Activated CD4-positive, alpha-beta T cell treated with anti-CD3 and anti-CD28 coated beads, Interleukin-2, amount 10 ng/mL, durations not matched to agents 7 days and 5 days (primary cell): Measurements from ENCODE around the gene PKP1. TPM values are rescaled to one million over a fixed set of nuclear protein-coding genes. Genes with fewer than 3 reads are reported as not detected.

Experiments used
- CTCF ChIA-PET: fragments of 350-600 bp; sonication (Branson Sonifier 250); formaldehyde crosslinking; loops from one replicate; lab custom pipeline; 2021; ENCODE audit warnings: antibody characterized with exemption; lab: Charles Lee
- POLR2A ChIA-PET: fragments of 350-600 bp; sonication (Branson Sonifier 250); formaldehyde crosslinking; loops from one replicate; lab custom pipeline; 2021; ENCODE audit warnings: antibody characterized with exemption; lab: Charles Lee
- DNase-seq: peaks from one replicate; pipeline ENCODE4 v3.0.0-alpha.2; 2020
- H3K27ac Mint-ChIP-seq: one replicate; pipeline ENCODE4 v1.8.0; 2021; ENCODE audit warnings: mild to moderate bottlenecking, moderate library complexity, mixed read lengths
- H3K27me3 Mint-ChIP-seq: one replicate; pipeline ENCODE4 v1.8.0; 2021; ENCODE audit warnings: mixed read lengths
- H3K36me3 Mint-ChIP-seq: one replicate; pipeline ENCODE4 v1.8.0; 2021; ENCODE audit warnings: low read depth, mixed read lengths
- H3K4me1 Mint-ChIP-seq: one replicate; pipeline ENCODE4 v1.8.0; 2021; ENCODE audit warnings: mixed read lengths
- H3K4me3 Mint-ChIP-seq: one replicate; pipeline ENCODE4 v1.8.0; 2021; ENCODE audit warnings: mild to moderate bottlenecking, moderate library complexity, mixed read lengths
- H3K9me3 Mint-ChIP-seq: one replicate; pipeline ENCODE4 v1.8.0; 2021; ENCODE audit warnings: mixed read lengths
- total RNA-seq, 2 experiments: library from RNA; stranded (reverse); gene quantifications; one replicate each; pipeline ENCODE4 v1.2.3, GENCODE V29; 2021

Gene PKP1
- total RNA-seq, 2 experiments from 2014 or later = not detected

GRCh38 chr1:201321826-201322390 is 38.6 kb downstream of the PKP1 start:
- POLR2A ChIA-PET = no interaction called here

GRCh38 chr1:201322653-201323510 is 39.6 kb downstream of the PKP1 start:
- Mint-ChIP-seq H3K9me3 (no peaks in the 10 kb centered on the region), H3K36me3 (no peaks in the 10 kb centered on the region), H3K27ac (no peak overlapping the region), H3K4me1 (no peaks in the 10 kb centered on the region), H3K27me3 (no peaks in the 10 kb centered on the region), H3K4me3 (no peak overlapping the region)
- CTCF ChIA-PET = no interaction called here
- DNase-seq = no peak
- POLR2A ChIA-PET = no interaction called here

More at GRCh38 chr1:201321826-201322390, 38.6 kb downstream of the PKP1 start:
- no peaks in the 10 kb centered on the region for H3K9me3 Mint-ChIP-seq
- no peaks in the 10 kb centered on the region for H3K27me3 Mint-ChIP-seq
- CTCF ChIA-PET = no interaction called here
- no peaks in the 10 kb centered on the region for H3K4me1 Mint-ChIP-seq
- no peaks in the 10 kb centered on the region for H3K36me3 Mint-ChIP-seq
- H3K4me3 Mint-ChIP-seq = no peak overlapping the region
- H3K27ac Mint-ChIP-seq = no peak overlapping the region
- no peak for DNase-seq

- no peaks in the 10 kb centered on the region for H3K36me3 Mint-ChIP-seq
- no peaks in the 10 kb centered on the region for H3K4me1 Mint-ChIP-seq
- POLR2A ChIA-PET = no interaction called here
- no peaks in the 10 kb centered on the region for H3K9me3 Mint-ChIP-seq
- H3K4me3 Mint-ChIP-seq = no peak overlapping the region
- H3K27ac Mint-ChIP-seq = no peak overlapping the region
- H3K27me3 Mint-ChIP-seq = no peaks in the 10 kb centered on the region
- DNase-seq = no peak
- CTCF ChIA-PET = no interaction called here
These were observed 41.0 kb downstream of the PKP1 start for GRCh38 chr1:201324306-201324705.

- Mint-ChIP-seq H3K36me3 (no peaks in the 10 kb centered on the region), H3K4me1 (no peaks in the 10 kb centered on the region), H3K27me3 (no peaks in the 10 kb centered on the region), H3K4me3 (no peak overlapping the region), H3K9me3 (no peaks in the 10 kb centered on the region), H3K27ac (no peak overlapping the region)
- ChIA-PET POLR2A (no interaction called here), CTCF (no interaction called here)
- DNase-seq = no peak
These were observed 41.7 kb downstream of the PKP1 start for GRCh38 chr1:201324821-201325677.

- POLR2A ChIA-PET = no interaction called here
- H3K4me1 Mint-ChIP-seq = no peaks in the 10 kb centered on the region
- H3K36me3 Mint-ChIP-seq = no peaks in the 10 kb centered on the region
- no peak overlapping the region for H3K27ac Mint-ChIP-seq
- CTCF ChIA-PET = no interaction called here
- H3K9me3 Mint-ChIP-seq = no peaks in the 10 kb centered on the region
- DNase-seq = no peak
- no peak overlapping the region for H3K4me3 Mint-ChIP-seq
- no peaks in the 10 kb centered on the region for H3K27me3 Mint-ChIP-seq
These were observed 42.4 kb downstream of the PKP1 start for GRCh38 chr1:201325678-201326060.

- no peak for DNase-seq
- H3K4me3 Mint-ChIP-seq = no peak overlapping the region
- H3K4me1 Mint-ChIP-seq = no peaks in the 10 kb centered on the region
- no peaks in the 10 kb centered on the region for H3K36me3 Mint-ChIP-seq
- CTCF ChIA-PET = no interaction called here
- no peaks in the 10 kb centered on the region for H3K27me3 Mint-ChIP-seq
- H3K27ac Mint-ChIP-seq = no peak overlapping the region
- POLR2A ChIA-PET = no interaction called here
- H3K9me3 Mint-ChIP-seq = no peaks in the 10 kb centered on the region
These were observed 43.4 kb downstream of the PKP1 start for GRCh38 chr1:201326710-201327109.

GRCh38 chr1:201327687-201328240 is 44.5 kb downstream of the PKP1 start:
- no peaks in the 10 kb centered on the region for H3K27me3 Mint-ChIP-seq
- H3K4me1 Mint-ChIP-seq = no peaks in the 10 kb centered on the region
- H3K4me3 Mint-ChIP-seq = no peak overlapping the region
- DNase-seq = no peak
- no peak overlapping the region for H3K27ac Mint-ChIP-seq
- H3K9me3 Mint-ChIP-seq = no peaks in the 10 kb centered on the region
- H3K36me3 Mint-ChIP-seq = no peaks in the 10 kb centered on the region
- CTCF ChIA-PET = no interaction called here
- POLR2A ChIA-PET = no interaction called here

GRCh38 chr1:201328576-201328975 is 45.3 kb downstream of the PKP1 start:
- H3K4me3 Mint-ChIP-seq = no peak overlapping the region
- H3K4me1 Mint-ChIP-seq = no peaks in the 10 kb centered on the region
- POLR2A ChIA-PET = no interaction called here
- no peaks in the 10 kb centered on the region for H3K36me3 Mint-ChIP-seq
- no peak for DNase-seq
- CTCF ChIA-PET = no interaction called here
- no peak overlapping the region for H3K27ac Mint-ChIP-seq
- H3K27me3 Mint-ChIP-seq = no peaks in the 10 kb centered on the region
- H3K9me3 Mint-ChIP-seq = no peaks in the 10 kb centered on the region

GRCh38 chr1:201329286-201329685 is 46.0 kb downstream of the PKP1 start:
- Mint-ChIP-seq H3K36me3 (no peaks in the 10 kb centered on the region), H3K4me1 (no peaks in the 10 kb centered on the region), H3K27ac (no peak overlapping the region), H3K27me3 (no peaks in the 10 kb centered on the region), H3K9me3 (no peaks in the 10 kb centered on the region), H3K4me3 (no peak overlapping the region)
- ChIA-PET CTCF (no interaction called here), POLR2A (no interaction called here)
- no peak for DNase-seq

GRCh38 chr1:201329801-201330200 is 46.5 kb downstream of the PKP1 start:
- Mint-ChIP-seq H3K9me3 (no peaks in the 10 kb centered on the region), H3K4me1 (no peaks in the 10 kb centered on the region), H3K36me3 (no peaks in the 10 kb centered on the region), H3K4me3 (no peak overlapping the region), H3K27ac (no peak overlapping the region), H3K27me3 (no peaks in the 10 kb centered on the region)
- POLR2A ChIA-PET = no interaction called here
- DNase-seq = no peak
- CTCF ChIA-PET = no interaction called here

- H3K4me1 Mint-ChIP-seq = no peaks in the 10 kb centered on the region
- H3K27ac Mint-ChIP-seq = no peak overlapping the region
- ChIA-PET POLR2A (interaction anchor here (0.6 kb wide), 1 partner anchor 16 kb away, joined by 3 read pairs; no protein-coding TSS in a partner anchor), CTCF (interaction anchor here (1.2 kb wide), 1 partner anchor 14 kb away, joined by 3 read pairs; no protein-coding TSS in a partner anchor)
- H3K27me3 Mint-ChIP-seq = no peaks in the 10 kb centered on the region
- no peak overlapping the region for H3K4me3 Mint-ChIP-seq
- no peaks in the 10 kb centered on the region for H3K36me3 Mint-ChIP-seq
- no peak for DNase-seq
- H3K9me3 Mint-ChIP-seq = no peaks in the 10 kb centered on the region
These were observed 47.2 kb downstream of the PKP1 start for GRCh38 chr1:201330541-201330940.

- no peaks in the 10 kb centered on the region for H3K36me3 Mint-ChIP-seq
- H3K9me3 Mint-ChIP-seq = no peaks in the 10 kb centered on the region
- DNase-seq = no peak
- POLR2A ChIA-PET = interaction anchor here (0.6 kb wide), 1 partner anchor 16 kb away, joined by 3 read pairs; no protein-coding TSS in a partner anchor
- no peak overlapping the region for H3K4me3 Mint-ChIP-seq
- CTCF ChIA-PET = interaction anchor here (1.2 kb wide), 1 partner anchor 15 kb away, joined by 3 read pairs; no protein-coding TSS in a partner anchor
- H3K4me1 Mint-ChIP-seq = no peaks in the 10 kb centered on the region
- no peaks in the 10 kb centered on the region for H3K27me3 Mint-ChIP-seq
- no peak overlapping the region for H3K27ac Mint-ChIP-seq
These were observed 47.9 kb downstream of the PKP1 start for GRCh38 chr1:201331166-201331565.
